Midbrain (tissue), 1 donor: ENCODE measurements around the gene KCNG3.
"Not testable (repeated sequence)": the region's sequence is repeated elsewhere in the genome, so short reads cannot be mapped to it uniquely, and the experiment has no call there.

ENCODE experiments used
- DNase-seq: peaks from one replicate; lab custom pipeline; 2025; lab: John Stamatoyannopoulos, UW

KCNG3 gene

DNA sequence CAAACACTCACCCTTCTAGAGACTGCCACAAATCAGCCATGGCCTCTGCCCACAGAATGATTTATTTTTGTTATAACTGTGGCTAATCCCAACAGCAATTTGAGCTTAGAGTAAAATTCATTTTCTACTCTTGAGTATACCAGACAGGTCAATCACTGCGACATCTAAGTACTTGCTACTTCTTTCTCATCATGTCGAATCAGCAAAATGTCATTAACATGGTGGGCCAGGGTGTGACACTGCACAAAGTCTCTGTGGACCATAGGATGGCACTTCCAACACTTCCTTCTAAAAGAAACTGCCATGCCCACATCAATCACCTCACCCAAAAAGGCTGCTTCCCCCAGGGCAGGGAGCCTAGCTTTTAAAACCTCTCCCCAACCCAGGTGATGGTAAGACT lies 64.4 kb downstream of the KCNG3 start:
- no peak for DNase-seq

DNA sequence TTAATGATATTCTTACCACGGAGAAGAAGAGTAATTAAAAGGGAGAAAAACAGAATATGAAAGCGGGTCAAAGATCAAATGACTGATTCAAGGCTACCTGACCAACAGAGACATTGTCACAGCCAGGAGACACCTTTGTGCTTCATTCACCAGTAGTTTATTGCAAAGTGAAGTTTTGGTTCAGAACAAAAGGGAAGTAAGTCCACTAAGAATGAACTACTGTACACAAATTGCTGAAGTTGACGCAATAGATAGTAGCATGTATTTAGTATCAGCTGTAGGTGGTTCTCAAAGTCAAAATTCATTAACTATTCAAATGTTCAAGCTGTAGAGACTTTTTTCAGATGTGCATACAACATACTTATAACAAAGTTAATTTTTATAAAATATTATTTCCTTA lies 68.1 kb downstream of the KCNG3 start:
- no peak for DNase-seq

DNA sequence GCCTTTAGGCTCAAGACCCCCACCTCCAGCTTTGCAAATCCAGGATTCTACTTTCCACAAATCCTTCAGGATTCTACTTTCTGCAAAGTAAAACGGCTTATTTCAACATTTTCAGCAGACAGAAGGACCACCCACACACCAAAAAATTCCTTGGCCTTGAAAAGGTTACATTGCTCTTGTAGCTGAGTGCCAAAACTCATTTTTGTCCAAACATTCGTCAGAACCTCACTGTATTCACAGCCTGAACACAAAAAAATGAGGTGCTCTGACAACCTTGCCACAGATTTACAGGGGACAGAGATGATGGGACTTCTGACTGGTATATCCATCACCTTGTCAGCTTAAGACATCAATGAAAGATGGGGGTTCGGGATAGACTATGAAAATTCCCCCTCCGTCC lies 69.7 kb downstream of the KCNG3 start:
- DNase-seq, result no peak

DNA sequence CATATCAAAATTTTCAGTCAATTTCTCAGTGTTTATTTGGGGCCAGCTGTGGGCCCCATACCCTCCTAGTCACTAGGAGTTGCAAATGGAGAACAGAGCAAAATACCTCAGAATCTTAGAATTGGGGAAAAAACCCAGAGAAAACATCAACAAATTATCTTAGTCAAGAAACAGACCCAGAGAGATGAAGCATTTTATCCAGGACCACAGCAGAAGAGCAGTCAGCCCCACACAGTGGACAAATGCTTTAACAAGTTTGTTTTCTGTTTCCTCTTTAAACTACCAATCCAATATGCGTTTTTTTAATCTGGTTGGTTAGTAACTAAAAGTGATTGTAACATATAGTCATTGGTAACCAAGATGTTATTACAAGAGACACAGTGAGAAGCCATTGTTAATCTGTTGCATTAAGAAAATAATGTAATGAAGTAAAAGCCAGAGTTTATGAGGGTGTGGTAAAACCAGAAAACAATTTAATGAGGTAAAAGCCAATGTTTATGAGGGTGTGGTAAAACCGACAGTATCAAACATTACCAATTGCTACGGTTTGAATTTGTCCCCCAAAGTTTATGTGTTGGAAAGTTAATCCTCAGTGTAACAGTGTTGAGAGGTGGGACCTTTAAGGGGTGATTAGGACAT lies 72.1 kb downstream of the KCNG3 start:
- no peak for DNase-seq

DNA sequence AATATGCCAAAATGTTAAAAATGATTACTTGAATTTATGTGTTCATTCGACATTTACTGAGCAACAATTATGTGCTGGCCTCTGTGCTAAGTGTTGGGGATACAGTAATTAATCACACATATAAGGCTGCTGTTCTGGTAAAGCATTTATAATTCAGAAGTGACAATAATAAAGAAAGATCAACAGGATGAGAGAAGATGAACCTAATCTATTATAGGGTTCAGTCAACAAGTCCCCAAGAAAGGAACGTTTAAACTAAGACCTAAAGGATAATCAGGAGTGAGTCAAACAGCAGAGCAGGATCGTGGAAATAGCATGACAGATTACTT lies 72.7 kb downstream of the KCNG3 start:
- DNase-seq, result no peak

DNA sequence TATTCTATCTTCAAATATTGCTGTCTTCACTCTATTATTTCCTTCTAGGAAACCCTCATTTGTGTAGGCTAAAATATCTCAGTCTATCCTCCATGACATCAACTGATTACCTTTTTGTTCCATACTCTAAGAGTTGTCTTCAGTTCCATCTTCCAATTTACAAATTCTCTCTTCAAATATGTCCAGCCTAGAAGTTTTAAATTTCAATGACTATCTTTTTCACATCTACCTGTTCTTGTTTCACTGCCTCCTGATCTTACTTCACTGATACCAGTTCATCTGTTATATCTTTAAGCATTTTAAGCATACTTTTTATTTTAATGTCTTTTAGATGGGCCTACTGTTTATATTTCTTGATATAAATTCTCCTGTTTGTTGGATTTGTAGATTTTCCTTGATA lies 79.1 kb downstream of the KCNG3 start:
- DNase-seq, result no peak

DNA sequence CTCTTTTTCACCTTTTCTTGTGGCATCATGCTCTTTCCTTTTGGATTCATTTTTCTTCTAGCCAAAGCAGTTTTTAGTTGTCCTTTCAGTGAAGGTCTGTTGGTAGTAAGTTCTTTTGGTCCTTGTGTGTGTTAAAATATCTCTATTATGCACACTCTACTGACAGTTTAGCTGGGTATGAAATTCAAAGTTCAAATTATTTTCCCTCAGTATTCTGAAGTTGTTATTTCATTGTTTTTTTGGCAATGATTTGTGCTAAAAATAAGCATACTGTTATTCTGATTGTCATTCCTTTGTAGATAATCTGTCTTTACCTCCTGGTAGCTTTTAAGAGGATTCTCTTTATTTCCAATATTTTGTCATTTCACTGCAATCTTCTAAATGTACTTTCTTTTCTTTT lies 79.6 kb downstream of the KCNG3 start:
- DNase-seq, result no peak

DNA sequence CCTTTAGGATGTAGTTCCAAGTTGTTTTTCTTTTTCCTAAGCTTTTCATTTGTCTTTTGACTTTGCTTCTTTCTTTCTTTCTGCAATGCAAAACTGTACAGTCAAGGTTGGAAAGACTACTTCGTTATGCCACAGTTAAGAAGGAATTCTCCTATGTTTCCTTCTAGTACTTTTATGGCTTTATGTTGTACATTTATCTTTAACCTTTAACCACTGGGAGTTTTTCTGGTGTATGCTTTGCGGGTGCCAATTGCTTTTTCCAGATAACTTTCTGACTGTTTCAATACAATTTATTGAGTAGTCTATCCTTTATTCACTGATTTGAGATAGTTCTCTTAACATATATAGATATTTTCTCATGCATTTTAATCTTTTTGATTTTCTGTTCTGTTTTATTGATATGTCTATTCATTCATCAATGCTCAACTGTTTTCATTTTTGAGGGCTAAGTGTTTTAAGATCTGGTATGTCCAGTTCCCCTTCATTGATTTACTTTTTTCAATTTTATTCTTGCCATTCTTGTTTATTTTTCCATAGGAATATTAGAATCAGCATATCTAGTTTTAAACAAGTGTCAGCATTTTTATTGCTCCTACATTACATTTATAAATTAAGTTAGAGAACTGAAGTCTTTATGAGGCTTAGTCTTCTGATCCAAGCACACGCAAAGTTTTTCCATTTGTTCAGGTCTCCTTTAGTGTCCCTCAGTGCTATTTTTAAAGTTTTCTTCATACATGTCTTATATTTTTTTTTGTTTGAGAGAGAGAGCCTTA lies 82.9 kb downstream of the KCNG3 start:
- no peak for DNase-seq

DNA sequence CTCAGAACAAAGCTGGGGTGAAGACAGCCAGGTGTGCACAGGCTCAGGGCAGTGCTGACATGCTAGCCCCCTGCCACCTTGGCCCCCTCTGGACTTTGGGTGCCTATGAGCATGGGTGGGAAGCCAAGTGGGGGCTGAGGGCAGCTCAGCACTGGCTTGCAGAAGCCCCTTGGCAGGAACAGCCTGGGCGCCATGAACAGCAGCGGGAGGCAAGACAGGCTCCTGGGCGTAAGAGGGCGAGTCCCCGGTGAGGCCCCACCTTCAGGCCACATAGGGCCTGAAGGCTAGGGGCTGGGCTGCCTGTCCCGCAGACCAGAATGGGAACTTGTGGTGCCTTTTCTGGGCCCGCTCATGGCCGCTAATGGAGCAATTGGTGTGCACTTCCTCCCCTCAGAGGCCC lies 85.8 kb downstream of the KCNG3 start:
- DNase-seq, result no peak

DNA sequence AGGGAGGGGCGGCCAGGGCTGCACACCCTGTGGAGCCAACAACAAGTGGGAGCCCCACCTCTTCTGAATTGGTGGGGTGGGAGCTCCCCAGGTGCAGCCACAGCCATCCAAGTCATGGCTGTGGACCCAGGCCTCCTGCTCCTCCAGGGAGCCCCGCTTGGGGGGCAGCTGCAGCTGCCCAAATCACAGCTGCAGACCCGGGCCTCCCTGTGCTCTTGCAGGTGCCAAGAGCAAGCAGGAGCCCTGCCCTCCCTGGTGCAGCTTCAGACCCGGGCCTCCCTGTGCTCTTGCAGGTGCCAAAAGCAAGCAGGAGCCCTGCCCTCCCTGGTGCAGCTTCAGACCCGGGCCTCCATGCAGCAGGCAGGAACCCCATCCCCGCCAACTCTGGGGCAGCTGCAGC lies 86.3 kb downstream of the KCNG3 start:
- DNase-seq, result no peak

DNA sequence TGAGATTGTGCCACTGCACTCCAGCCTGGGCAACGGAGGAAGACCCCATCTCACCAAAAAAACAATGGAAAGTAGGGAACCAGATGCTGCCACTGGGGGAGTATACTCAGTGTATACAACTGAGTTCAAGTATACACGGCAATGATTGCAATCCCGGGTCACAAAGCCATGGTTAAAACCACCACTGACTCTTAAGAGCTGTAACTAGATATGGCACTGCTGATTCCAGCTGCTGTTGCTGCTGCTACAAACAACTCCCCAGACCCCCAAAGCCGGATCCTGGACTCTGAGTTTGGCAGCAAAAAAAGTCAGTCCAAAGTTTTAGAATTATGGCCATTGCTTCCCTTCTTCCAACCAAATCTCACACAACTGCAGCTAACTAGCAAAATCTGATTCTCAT lies 89.1 kb downstream of the KCNG3 start:
- DNase-seq, result no peak

DNA sequence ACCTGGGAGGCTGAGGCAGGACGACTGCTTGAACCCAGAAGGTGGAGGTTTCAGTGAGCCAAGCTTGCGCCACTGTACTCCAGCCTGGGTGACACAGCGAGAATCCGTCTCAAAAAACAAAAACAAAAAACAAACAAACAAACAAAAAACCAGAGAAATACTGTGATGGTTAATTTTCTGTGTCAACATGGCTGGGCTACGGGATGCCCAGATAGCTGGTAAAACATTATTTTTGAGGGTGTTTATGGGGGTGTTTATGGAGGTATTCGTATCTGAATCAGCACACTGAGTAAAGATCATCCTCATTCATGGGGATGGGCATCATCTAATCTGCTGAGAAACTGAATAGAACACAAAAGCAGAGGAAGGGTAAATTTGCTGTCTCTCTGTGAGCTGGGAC lies 92.0 kb downstream of the KCNG3 start:
- DNase-seq, result no peak

DNA sequence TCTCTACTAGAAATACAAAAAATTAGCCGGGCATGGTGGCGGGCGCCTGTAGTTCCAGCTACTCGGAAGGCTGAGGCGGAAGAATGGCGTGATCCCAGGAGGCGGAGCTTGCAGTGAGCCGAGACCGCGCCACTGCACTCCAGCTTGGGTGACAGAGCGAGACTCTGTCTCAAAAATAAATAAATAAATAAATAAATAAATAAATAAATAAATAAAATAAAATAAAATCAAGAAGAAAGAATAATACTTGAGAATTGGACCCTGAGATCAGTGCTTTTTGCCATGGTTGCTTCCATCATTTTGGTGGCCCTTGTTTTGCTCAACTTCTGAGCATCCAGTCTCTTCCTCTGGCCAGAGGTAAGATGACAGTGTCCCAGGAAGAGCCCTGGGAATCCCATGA lies 95.7 kb downstream of the KCNG3 start:
- not testable (repeated sequence) for DNase-seq

DNA sequence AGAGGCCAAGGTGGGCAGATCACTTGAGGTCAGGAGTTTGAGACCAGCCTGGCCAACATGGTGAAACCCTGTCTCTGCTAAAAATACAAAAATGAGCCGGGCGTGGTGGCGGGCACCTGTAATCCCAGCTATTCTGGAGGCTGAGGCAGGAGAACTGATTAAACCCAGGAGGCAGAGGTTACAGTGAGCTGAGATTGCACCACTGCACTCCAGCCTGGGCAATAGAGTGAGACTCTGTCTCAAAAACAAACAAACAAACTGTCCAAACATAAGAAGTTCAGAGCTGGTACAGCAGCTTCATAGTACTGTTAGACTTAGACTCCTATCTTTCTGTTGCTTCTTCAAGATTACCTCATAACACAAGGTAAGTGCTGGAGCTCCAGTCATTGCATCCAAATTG lies 100.5 kb downstream of the KCNG3 start:
- DNase-seq, result not testable (repeated sequence)

DNA sequence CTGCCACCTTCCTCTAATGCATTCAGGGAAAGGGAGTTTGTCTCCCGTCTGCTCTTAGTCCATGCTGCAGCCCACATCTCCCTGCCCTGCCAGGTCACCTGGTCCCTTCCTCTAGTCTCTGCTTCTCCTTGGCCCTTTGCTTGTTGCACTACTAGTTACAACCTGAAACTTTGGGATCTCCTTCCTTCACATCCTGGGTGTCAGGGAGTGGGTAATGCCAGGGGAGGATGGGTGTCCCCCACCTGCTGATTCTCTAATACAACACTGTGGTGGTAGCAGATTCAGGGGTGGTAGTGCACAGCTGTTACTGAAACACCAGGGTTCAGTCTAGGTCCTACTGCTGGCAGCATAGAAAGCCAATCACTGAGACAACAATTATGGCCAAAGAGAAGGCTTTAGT lies 101.6 kb downstream of the KCNG3 start:
- no peak for DNase-seq
